ENCODE data around the gene USP32. TPM values are rescaled to one million over a fixed set of nuclear protein-coding genes. Genes with fewer than 3 reads are reported as not detected.
A peak's percentile ranks its signal among the peaks of the same experiment; 100 is the strongest.

USP32 gene
- total RNA-seq, 1 donor from 2014 or later: 22.8 TPM

DNA sequence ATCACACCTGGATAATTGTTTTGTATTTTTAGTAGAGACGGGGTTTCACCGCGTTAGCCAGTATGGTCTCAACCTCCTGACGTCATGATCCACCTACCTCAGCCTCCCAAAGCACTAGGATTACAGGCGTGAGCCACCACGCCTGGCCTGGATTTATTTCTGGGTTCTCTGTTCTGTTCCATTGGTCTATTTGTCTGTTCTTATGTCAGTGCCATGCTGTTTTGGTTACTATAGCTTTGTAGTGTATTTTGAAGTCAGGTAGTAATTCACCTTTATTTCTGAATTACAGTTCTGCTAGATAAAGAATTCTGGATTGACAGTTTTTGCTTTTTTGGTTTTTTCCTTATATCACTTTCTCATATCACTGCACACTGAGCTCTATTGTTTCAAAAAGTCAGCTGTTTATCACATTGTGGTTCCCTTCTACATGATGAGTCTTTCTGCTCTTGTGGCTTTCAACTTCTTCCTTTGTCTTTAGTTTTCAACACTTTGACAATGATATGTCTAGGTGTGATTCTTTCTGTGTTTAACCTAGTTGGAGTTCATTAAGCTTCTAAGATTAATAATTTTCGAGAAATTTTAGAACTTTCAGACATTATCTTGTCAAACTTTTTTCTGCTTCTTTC is 144.0 kb downstream of the USP32 start:
- no peak for DNase-seq
- no peaks in the 10 kb centered on the region for H3K4me1 ChIP-seq
- intact Hi-C loops (cut with micrococcal nuclease): no loop called here
- H3K27me3 ChIP-seq (ENCODE audit: low read depth): no peaks in the 10 kb centered on the region
- no peak overlapping the region for H3K4me3 ChIP-seq
- TF ChIP-seq, protein P1, sequence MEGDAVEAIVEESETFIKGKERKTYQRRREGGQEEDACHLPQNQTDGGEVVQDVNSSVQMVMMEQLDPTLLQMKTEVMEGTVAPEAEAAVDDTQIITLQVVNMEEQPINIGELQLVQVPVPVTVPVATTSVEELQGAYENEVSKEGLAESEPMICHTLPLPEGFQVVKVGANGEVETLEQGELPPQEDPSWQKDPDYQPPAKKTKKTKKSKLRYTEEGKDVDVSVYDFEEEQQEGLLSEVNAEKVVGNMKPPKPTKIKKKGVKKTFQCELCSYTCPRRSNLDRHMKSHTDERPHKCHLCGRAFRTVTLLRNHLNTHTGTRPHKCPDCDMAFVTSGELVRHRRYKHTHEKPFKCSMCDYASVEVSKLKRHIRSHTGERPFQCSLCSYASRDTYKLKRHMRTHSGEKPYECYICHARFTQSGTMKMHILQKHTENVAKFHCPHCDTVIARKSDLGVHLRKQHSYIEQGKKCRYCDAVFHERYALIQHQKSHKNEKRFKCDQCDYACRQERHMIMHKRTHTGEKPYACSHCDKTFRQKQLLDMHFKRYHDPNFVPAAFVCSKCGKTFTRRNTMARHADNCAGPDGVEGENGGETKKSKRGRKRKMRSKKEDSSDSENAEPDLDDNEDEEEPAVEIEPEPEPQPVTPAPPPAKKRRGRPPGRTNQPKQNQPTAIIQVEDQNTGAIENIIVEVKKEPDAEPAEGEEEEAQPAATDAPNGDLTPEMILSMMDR (IDR thresholded peaks at IDR 0.05; ENCODE audit: borderline replicate concordance): no peak
- H3K36me3 ChIP-seq: peaks cover 36% of the 10 kb centered on the region
- H3K9me3 ChIP-seq (replicated peaks): no peaks in the 10 kb centered on the region
- no peak overlapping the region for H3K27ac ChIP-seq (replicated peaks)

DNA sequence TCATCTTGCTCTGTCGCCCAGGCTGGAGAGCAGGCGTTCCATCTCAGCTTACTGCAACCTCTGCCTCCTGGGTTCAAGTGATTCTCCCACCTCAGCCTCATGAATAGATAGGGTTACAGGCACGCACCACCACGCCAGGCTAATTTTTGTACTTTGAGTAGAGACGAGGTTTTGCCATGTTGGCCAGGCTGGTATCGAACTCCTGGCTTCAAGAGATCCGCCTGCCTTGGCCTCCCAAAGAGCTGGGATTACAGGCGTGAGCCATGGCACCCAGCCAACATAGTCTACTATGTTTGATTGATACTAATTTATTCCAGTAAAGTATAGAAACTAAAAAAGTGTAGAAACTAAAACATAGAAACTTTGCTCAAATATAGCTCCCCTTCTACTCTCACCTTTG is 147.3 kb downstream of the USP32 start:
- Histone ChIP-seq H3K9me3 (replicated peaks) (peaks cover 4% of the 10 kb centered on the region), H3K4me1 (no peaks in the 10 kb centered on the region), H3K36me3 (peaks cover 29% of the 10 kb centered on the region), H3K27me3 (ENCODE audit: low read depth) (no peaks in the 10 kb centered on the region), H3K27ac (replicated peaks) (no peak overlapping the region), H3K4me3 (no peak overlapping the region)
- TF ChIP-seq, protein P1 (IDR thresholded peaks at IDR 0.05; ENCODE audit: borderline replicate concordance): no peak
- intact Hi-C loops (cut with micrococcal nuclease): no loop called here
- DNase-seq: no peak

DNA sequence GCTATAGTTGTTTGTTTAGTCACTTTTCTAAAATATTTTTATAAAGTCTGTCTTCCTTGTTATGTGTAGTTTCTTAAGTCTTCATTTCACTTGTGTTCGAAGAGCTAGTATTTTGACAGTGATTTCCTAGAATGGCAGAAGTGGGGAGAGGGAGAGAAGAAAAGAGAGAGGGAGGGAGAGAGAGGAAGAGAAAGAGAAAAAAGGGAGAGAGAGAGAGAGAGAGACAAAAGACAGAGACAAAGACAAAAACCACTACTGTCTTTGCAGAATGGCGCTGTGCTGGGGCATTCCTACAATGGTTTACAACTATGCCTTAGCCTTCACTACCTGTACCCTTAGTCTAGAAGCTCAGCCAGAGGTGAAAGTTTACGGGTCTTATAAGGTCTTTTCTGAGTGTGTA is 151.6 kb downstream of the USP32 start:
- TF ChIP-seq, protein P1 (IDR thresholded peaks at IDR 0.05; ENCODE audit: borderline replicate concordance): no peak

DNA sequence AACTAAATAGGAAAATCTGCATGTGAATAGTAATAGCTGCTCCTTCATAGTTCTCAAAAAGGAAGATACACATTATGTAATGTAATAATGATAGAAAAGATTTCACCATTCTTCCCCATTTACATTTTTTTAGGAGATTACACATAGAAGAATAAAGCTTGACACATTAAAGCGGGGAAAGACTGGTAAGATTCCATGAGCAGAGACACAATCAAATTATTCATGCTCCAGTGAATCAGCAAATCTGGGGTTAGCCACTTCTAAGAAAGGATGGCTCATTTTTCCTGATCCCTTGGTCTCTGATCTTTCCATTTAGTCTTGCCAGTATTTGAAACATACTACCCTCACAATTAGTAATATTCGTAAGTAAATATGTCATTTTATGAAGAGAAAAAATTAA is 160.2 kb downstream of the USP32 start:
- intact Hi-C loops (cut with micrococcal nuclease): no loop called here
- no peak for DNase-seq
- Histone ChIP-seq H3K27me3 (ENCODE audit: low read depth) (no peaks in the 10 kb centered on the region), H3K4me1 (no peaks in the 10 kb centered on the region), H3K4me3 (no peak overlapping the region), H3K36me3 (peaks cover 15% of the 10 kb centered on the region), H3K27ac (replicated peaks) (no peak overlapping the region), H3K9me3 (replicated peaks) (no peaks in the 10 kb centered on the region)
- TF ChIP-seq, protein P1 (IDR thresholded peaks at IDR 0.05; ENCODE audit: borderline replicate concordance): no peak

More for the DNA sequence above, 151.6 kb downstream of the USP32 start:
- intact Hi-C loops (cut with micrococcal nuclease): no loop called here
- Histone ChIP-seq H3K36me3 (peaks cover 24% of the 10 kb centered on the region), H3K27ac (replicated peaks) (no peak overlapping the region), H3K9me3 (replicated peaks) (peaks cover 10% of the 10 kb centered on the region), H3K4me1 (no peaks in the 10 kb centered on the region), H3K27me3 (ENCODE audit: low read depth) (no peaks in the 10 kb centered on the region), H3K4me3 (no peak overlapping the region)
- DNase-seq: no peak

DNA sequence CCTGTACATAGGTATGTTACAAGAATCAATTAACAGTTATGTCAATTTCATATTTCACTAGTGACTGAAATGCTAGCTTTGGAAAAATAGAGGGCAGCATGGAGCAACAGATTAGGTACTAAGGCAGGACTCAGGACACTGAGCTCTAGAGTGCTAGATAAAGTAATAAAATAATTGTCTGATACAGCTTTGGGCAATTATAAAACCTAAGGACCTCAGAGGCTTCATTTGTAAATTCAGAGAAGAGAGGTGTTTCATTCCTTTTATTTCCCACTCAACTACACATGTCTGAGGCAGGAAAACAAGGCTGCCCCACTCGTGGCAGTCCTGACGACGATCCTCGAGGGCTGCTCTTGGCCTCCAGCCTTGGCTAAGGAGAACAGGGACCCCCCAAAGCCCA is 160.7 kb downstream of the USP32 start:
- no peaks in the 10 kb centered on the region for H3K4me1 ChIP-seq
- H3K27me3 ChIP-seq (ENCODE audit: low read depth): no peaks in the 10 kb centered on the region
- H3K4me3 ChIP-seq: no peak overlapping the region
- no peak for DNase-seq
- H3K27ac ChIP-seq (replicated peaks): no peak overlapping the region
- peaks cover 20% of the 10 kb centered on the region for H3K36me3 ChIP-seq
- intact Hi-C loops (cut with micrococcal nuclease): no loop called here
- TF ChIP-seq, protein P1 (IDR thresholded peaks at IDR 0.05; ENCODE audit: borderline replicate concordance): peak; percentile 40
- H3K9me3 ChIP-seq (replicated peaks): no peaks in the 10 kb centered on the region

All from left ventricle myocardium inferior (tissue), 1 donor.